NCI-H1694 (cell line): ENCODE data around the gene CALCR.
A peak's percentile ranks its signal among the peaks of the same experiment; 100 is the strongest.
"Not testable (repeated sequence)": the region's sequence is repeated elsewhere in the genome, so short reads cannot be mapped to it uniquely, and the experiment has no call there.

Experiments
- DNase-seq: peaks from one replicate; lab custom pipeline; 2025; lab: John Stamatoyannopoulos, UW

CALCR gene

DNA sequence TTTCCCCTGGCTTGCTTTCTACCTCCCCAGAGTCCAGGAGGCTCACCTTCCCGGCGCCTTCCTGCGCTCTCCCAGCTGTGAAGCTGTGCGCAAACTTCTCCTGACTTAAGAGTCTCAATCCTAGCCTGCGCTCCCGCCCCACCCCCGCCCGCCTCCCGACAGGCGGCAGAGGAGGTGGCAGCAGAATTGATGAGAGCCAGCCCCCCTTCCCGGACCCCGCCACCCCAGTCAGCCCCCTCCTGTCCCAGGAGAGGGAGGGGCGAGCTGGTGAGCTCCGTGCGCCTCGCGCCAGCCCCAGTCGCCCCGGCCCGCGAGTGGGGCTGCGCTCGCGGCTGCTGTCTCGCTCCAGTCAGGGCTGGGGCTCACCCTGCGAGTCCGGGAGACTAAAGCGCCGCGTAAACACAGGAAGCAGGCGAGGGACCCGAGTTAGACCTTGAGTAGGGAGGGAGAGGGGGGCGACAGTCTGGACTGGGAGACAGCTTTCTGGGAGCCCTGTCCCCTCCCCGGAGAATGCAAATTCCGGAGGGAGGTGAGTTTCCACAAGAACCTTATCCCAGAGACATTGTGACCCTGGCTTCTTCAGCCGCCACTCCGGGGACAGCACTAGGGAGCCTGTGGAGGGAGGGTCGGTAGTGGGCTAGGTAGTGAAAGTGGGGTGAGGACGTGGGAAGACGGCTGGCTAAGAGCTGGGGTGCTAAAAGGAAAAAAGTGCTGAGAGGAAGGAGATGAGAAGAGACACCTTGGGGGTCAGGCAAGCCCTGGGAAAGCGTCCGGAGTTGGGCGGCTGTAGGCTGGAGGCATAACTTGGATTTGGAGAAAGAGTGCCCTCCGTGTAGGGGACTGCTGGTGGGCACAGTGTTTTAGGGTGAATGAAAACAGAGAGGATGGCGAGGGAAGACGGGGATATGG is at the start of gene CALCR:
TSS of gene CALCR (minus strand) at position 79 of the 909 bp plus-strand sequence. CDS start 87,743 bp downstream, outside the sequence.
- no peak for DNase-seq

DNA sequence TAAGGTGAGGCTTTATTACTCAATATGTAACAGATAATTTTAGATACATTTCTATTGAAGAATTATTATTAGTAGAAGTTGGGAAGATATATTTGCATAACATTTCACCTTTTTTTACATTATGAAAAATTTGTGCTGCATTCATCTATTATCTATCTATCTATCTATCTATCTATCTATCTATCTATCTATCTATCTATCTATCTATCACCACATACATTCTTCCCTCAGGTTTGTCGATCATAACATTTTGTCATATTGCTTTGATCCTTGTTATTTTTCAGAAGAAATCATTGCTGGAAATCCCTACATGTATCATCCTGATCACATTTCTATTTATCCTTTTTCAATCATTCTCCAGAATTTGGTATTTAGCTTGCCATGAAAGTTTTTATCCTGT is 49.3 kb upstream of the CALCR start:
- DNase-seq: no peak

DNA sequence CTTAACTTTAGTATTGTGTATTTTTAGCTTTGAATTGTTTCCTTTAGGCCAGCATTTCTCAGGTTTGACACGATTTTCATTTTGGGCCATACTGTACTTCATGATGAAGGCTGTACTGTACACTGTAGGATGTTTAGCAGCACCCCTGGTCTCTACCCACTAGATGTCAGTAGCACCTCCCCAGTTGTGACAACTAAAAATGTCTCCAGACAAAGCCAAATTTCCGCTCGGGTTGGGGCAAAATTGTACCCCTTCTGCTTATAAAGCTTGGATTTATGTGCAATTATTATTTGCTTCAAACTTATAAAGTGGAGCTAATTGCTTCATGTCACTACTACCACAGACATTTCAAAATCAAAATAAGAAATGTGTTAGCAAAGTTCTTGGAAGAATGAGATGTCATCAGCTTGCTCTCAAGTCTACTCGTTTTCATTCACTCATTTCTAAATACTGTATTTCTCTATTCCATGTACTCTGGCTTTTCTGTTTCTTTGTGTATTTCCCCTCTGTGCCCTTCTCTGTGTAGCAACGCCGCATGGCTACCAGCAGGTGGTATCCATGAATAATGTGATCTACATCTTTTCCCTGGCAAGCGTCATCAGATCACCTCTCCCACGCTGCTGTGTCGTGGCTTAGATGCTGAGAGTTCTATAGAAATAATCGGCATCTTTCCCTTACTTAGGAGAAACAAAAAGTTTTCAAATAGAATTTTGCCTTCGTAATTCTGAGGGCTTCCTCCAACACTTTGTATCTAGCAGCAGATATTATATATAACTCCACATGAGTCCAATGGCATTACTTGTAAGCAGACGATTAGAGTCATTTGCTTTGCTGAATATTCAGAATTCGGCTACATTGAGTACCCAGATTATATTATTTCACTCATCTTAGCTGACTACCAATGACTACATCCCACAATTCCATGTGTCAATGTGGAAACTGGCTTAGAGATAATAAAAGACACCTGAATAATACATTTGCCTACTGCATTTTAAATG is 47.8 kb upstream of the CALCR start:
- DNase-seq: peak; percentile 11

DNA sequence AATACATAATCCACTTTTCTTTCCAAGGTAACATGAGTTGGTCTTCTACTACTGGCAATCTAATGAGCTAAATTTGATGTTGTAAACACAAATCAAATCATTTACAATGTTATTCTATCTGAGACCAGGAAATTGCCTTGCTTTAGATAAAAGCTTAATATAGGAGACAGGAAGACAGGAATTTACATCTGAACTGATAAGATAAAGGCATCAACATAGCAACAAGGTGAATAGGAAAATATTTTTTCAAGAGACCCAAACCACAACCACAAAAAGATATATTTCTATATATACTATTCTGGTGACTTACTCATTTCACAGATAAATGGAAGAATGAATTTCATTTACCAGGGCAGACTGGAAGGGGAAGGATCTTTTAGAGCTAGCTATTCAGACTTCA is 46.3 kb upstream of the CALCR start:
- no peak for DNase-seq

DNA sequence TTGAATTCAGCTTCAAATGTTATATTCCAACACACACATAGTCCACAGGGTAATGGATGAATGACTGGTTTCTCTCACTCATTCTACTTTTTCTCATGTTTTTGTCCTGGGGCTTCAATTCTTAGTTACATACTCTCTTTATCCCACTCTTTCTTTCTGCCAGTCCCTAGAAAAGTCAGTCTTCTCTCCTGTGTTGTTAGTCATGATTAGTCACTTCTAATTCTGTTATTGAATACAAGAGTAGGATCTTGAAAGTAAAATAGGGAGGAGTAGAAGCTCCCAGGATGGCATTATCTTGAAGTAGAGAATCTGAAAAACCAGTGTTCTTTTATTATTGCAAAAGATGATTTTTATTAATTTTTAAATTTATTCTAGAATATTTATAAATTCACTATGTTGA is 45.5 kb upstream of the CALCR start:
- no peak for DNase-seq

DNA sequence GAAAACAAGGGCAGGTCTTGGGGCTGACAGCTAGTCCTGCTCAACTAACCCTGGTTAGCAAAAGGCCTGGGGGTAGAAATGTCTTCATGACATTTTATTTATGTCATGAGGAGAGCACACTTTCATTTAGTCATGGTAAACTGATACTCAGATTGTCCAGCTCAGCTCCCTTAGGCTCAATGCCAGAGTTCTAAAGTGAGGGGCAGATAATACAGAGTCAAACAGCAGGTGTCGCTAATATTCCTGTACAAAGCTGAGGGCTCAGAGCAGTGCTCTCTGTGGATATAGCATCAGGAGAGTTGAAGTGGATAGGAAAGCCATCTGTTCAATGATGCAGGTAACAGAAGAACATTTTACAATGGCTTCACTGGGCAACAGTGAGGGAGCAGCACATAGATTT is 26.8 kb upstream of the CALCR start:
- peak; percentile 23 for DNase-seq

DNA sequence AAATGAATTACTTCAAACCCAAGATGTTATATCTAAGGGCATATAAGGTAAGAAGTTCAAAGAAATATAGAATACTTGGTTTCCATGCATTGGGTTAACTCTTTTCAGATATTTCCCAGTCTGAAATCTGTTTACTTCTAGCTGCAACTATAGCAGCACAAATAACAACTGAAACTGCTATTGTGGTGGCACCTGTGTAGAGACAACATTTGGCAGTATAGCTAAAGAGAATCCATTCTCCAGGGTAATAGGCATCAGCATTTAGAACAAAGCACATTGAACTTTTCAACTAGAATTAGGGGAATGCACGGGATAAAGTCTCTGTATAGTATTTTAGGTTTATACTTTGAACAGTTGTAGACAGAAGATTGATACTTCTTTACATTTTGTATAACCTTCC is 19.7 kb upstream of the CALCR start:
- DNase-seq: no peak

DNA sequence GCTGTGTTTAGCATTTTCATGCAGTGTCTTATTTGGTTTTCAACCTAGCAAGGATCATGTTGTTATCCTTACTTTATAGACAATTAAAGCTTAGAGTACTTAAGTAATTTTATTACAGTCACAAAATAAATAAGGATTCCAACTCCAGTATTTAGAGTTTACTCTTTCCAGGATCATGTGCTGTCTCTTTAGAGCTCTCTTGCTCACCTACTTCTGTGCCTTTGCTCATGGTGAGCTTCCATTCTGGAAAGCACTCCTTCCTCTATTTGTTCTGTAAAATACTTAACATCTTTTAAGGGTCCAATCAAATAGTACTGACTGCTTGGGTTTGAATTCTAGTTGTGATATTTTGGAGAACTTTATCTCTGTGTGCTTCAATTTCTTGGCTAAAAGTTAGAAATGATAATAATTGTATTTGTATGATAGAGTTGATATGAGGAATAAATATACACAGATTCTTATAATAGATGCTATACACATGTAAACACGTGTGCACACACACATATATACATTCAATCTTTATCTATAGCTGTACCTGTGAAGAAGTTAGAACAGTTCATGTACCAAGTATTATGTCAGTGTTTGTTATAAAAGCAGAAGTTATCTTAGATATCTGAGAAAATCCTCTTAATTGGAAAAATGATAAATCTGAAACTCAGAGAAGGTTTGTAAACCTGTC is 18.2 kb upstream of the CALCR start:
- no peak for DNase-seq

DNA sequence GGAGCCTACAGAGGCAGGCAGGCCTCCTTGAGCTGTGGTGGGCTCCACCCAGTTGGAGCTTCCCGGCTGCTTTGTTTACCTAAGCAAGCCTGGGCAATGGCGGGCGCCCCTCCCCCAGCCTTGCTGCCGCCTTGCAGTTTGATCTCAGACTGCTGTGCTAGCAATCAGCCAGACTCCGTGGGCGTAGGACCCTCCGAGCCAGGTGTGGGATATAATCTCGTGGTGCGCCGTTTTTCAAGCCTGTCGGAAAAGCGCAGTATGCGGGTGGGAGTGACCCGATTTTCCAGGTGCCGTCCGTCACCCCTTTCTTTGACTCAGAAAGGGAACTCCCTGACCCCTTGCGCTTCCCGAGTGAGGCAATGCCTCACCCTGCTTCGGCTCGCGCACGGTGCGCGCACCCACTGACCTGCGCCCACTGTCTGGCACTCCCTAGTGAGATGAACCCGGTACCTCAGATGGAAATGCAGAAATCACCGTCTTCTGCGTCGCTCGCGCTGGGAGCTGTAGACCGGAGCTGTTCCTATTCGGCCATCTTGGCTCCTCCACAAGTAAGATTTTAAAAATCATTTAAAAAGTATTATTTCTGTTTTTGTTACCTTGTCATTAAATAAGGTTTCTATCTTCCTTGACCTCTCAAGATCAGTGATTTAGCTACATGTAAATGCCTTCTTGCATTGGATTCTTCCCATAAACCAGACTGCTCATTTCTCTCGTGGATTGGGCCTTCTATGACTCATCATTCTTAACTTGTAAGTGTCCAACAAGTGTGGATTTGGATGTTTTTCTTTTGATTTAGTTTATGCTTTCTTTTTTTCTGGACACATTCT is 16.9 kb upstream of the CALCR start:
- not testable (repeated sequence) for DNase-seq

DNA sequence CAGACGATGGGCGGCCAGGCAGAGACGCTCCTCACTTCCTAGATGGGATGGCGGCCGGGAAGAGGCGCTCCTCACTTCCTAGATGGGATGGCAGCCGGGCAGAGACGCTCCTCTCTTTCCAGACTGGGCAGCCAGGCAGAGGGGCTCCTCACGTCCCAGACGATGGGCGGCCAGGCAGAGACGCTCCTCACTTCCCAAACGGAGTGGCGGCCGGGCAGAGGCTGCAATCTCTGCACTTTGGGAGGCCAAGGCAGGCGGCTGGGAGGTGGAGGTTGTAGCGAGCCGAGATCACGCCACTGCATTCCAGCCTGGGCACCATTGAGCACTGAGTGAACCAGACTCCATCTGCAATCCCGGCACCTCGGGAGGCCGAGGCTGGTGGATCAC is 11.9 kb upstream of the CALCR start:
- DNase-seq: not testable (repeated sequence)

DNA sequence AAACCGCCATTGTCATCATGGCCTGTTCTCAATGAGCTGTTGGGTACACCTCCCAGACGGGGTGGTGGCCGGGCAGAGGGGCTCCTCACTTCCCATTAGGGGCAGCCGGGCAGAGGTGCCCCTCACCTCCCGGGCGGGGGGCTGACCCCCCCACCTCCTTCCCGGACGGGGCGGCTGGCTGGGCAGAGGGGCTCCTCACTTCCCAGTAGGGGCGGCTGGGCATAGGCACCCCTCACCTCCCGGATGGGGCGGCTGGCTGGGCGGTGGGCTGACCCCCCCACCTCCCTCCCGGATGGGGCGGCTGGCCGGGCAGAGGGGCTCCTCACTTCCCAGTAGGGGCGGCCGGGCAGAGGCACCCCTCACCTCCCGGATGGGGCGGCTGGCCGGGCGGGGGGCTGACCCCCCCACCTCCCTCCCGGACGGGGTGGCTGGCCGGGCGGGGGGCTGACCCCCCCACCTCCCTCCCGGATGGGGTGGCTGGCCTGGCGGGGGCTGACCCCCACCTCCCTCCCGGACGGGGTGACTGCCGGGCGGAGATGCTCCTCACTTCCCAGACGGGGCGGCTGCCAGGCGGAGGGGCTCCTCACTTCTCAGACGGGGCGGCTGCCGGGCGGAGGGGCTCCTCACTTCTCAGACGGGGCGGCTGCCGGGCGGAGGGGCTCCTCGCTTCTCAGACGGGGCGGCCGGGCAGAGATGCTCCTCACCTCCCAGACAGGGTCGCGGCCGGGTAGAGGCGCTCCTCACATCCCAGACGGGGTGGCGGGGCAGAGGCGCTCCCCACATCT is 11.4 kb upstream of the CALCR start:
- not testable (repeated sequence) for DNase-seq

DNA sequence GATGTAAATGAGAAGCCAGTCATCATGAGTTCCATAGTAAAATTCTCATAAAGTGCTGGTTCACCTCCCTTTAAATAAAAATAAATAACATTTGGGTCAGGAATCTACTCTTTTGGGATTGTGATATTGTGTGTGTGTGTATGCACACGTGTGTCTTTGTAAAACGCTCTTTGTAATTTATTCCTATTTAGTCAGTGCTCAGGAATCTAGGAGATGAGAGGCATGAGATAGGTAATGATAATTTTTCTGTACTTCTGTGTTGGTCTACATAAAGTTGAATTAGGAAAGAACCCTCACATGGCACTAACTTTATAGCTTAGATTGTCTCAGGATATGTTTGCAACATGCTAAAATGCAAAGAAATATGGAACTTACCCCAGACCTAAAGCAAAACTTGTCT is 4.9 kb upstream of the CALCR start:
- no peak for DNase-seq

DNA sequence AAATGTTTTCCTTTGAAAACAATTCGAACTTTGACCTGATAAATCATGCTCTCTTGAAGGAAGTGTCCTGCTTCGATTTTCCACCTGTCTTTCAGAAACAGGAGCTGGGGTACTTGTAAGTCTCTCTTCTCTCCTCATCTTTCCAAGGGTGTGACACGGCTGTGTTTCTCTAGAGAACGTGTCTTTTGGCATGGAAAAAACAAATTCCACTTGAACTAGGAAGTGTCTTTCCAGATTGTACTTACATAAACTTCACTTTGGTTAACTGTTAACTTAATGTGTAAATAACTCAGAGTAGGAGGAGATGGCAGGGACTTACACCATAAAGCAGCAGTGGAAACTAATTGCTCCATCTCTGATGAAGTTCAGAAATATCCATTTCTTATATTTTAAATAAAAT is 4.2 kb upstream of the CALCR start:
- DNase-seq: no peak

DNA sequence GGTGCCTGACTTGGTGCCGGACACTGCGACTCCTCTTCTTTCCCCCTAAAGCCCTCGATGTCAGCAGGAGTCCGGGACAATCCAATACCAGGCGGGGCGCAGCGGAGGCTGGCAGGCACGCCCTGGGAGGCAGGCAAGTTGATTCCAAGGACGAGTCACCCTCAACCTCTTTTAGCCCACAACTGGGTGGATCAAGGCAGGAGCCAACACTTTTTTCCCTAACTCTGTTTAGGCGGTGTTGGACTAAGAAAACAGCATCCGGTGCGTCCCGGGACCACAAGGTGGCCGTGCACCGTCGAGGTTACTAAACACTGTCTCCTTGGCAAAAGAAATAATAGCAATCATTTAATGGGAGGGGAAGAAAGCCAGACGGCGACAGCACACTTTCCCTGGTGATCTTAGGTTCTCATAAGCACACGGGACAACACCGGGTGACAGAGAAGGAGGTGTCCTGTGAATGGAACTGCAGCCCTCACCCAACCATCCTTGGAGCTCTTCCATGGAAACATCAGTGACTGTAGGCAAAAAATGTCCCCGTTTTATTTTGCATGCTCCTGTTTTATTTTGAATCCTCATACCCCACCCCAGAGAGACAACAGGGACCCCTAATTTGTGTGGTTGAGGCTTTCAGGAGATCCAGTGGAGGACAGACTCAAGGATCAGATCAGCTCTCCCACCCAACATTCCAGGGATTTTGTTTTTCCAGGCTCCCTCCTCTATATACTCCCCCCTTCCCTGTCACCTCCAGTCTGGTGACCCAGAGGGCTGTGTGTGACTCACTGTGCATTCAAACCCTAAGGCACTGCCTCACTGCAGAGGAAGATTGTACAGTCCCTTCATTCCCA is 1.3 kb upstream of the CALCR start:
- no peak for DNase-seq

DNA sequence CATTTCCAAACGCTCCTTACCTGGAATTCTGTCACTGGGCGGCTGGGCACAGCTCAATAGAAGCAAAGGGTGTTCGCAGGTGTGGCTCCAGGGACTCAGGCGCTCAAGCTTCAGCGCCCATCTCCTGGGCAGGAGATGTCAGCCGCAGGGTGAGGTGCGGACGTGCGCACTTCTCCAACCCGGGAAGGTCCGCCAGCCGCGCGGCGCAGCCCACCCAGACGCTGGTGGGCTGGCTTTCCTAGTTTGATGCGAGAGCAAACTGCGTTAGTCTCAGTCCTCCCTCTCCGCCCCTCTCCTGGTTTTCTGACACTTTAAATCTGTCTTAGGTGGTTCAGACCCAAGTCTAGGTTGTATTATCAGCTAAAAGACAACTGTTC is 267 bp downstream of the CALCR start:
- no peak for DNase-seq

DNA sequence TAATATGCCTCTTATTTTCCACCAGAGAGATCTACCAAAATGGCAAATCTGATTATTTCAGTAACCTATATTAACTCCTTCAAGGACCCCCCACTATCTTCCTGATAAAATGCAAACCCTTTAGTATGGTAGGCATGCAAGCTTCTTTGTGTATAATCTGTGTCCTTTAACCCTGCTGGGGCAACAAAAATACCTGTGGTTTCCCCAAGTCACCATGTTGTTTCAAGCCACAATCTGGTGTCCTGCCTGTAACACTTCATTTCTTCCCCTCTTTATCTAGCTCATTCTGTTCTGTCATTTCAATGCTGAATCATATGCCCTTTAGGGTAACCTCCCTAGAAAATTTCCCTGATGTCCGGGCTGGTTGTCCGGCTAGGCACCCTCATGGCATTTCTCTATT is 5.3 kb downstream of the CALCR start:
- no peak for DNase-seq

DNA sequence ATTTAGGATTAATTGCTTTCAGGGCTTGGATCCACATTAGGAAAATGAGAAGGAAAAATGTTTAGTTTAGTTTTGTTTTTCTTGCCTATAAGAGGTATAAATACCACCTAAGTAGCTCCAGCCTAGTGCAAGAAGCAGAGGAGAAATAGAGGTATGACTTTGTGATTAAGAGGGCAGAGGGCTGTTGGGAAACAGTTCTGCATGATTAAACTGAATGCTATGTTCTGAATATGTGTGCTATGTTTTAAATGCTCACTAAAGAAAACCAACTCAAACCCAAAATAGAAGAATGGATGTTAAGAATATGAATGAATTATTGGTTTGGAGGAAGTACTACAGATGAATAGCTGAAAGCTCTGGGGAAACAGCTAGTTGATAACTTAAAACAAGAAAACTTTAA is 7.6 kb downstream of the CALCR start:
- no peak for DNase-seq

DNA sequence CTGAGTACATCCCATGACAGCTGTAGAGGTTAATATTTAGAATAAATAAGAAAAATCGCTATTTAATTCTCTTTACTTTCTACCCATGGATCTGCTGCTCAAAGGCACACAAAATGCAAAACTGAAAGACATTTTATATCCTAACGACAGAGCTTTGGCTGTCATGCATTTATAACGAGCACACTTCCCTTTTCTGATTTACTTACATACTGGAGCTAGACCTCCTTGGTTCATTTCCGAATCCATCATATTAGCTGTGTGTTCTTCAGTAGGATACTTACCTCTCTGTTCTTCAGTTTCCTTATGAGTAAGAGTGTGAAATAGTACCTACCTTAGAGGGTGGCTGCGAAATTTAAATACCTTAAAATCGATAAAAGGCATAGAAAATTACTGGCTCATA is 10.9 kb downstream of the CALCR start:
- no peak for DNase-seq

DNA sequence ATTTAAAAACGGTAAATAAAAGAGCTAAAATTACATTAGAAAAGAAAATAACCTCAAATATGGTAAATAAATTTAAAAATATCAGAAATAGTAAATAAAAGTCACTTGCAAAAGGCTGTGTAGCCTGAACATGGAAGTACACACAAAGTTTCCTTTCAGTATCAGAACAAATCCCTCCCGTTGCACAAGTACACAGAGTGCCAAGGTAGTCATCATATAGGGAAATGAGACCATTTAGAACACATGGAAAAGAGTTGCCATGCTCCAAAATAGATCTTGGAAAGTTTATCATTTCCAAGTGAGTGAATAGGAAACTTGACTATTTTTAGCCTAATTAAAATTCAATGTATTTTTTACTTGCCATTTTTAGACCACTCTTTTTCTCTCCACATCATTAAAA is 11.6 kb downstream of the CALCR start:
- no peak for DNase-seq

DNA sequence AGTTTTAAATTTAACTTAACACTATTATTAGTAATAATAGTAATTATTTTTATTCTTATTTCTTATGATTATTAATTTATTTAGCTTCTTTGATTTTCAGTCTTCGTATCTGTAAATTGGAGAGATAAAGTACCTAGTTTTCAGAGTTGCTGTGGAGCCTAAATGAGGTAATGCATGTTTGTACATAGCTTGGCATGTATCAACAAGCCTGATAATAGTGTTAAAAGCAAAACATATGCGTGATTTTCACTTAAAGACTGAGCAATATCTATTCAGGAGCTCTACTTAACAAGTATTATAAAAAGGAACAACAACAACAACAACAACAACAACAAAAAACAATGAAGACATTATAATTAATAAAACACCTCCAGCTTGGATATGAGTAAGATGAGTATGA is 12.4 kb downstream of the CALCR start:
- no peak for DNase-seq
